ENCODE measurements around the gene SPRING1. TPM values are rescaled to one million over a fixed set of nuclear protein-coding genes. Genes with fewer than 3 reads are reported as not detected.

SPRING1 gene
- total and polyA plus RNA-seq, 2 of the 4 experiments (the other 2 are of a cell fraction) = 12.4 to 14.0 TPM

GRCh38 chr12:116713527-116713926 lies 24.3 kb downstream of the SPRING1 start:
- no peak for TF ChIP-seq BHLHE40 (IDR thresholded peaks at IDR 0.05; ENCODE audit: low read depth, low read length)
- TF ChIP-seq CTCF (conservative IDR thresholded peaks at IDR 0.05; ENCODE audit: low read depth, low read length) = peak; percentile 7; the same call in 1 of the 2 replicates
- Histone ChIP-seq H3K18ac (ENCODE audit: low read depth, low read length) (no peak overlapping the region), H3K27ac (ENCODE audit: insufficient read depth, low read length) (no peak overlapping the region), H3K9ac (ENCODE audit: low read depth, low read length) (no peak overlapping the region), H2BK20ac (ENCODE audit: low read depth, low read length) (no peak overlapping the region), H3K4me1 (ENCODE audit: control insufficient read depth, insufficient read depth, low read length) (peaks cover 3% of the 10 kb centered on the region; the same call in 1 of the 2 replicates), H3K27me3 (ENCODE audit: control insufficient read depth, insufficient read depth, low read length) (no peaks in the 10 kb centered on the region; the same call in 1 of the 2 replicates), H4K20me1 (ENCODE audit: insufficient read depth, low read length) (peaks cover 7% of the 10 kb centered on the region; the same call in 1 of the 2 replicates), H3K4me2 (ENCODE audit: low read depth, low read length) (no peak overlapping the region), H2BK120ac (ENCODE audit: low read depth, low read length) (no peak overlapping the region), H4K8ac (ENCODE audit: low read depth in 2 of 2, low read length in 2 of 2) (no peak overlapping the region), H2BK5ac (ENCODE audit: low read depth, low read length, poor library complexity, severe bottlenecking) (no peak overlapping the region), H3K79me1 (ENCODE audit: low read depth in 1 of 2, low read length in 2 of 2) (peaks cover 6 to 16% of the 10 kb centered on the region in 2 experiments), H3K9me1 (ENCODE audit: insufficient read depth, low read length) (no peaks in the 10 kb centered on the region), H2AK5ac (ENCODE audit: low read depth, low read length) (no peak overlapping the region), H3K23ac (ENCODE audit: low read depth, low read length) (no peak overlapping the region), H2AK9ac (replicated peaks; ENCODE audit: low read depth, low read length, poor library complexity) (no peak overlapping the region), H2AFZ (replicated peaks; ENCODE audit: low read length, poor library complexity) (no peak overlapping the region), H4K91ac (ENCODE audit: insufficient read depth, low read depth, low read length) (no peak overlapping the region), H4K5ac (ENCODE audit: low read depth, low read length) (no peak overlapping the region), H3K4ac (ENCODE audit: low read depth, low read length) (no peak overlapping the region), H3K9me3 (ENCODE audit: control insufficient read depth, insufficient read depth, low read length) (no peaks in the 10 kb centered on the region), H3K4me3 (ENCODE audit: insufficient read depth, low read depth, low read length) (no peak overlapping the region), H2BK15ac (ENCODE audit: low read depth, low read length) (no peak overlapping the region), H3K56ac (ENCODE audit: extremely low read depth, insufficient read depth, low read length) (no peak overlapping the region), H3K36me3 (ENCODE audit: control insufficient read depth, insufficient read depth, low read length) (peaks cover 4% of the 10 kb centered on the region), H3K14ac (replicated peaks; ENCODE audit: low read depth, low read length) (no peak overlapping the region)
- no peak for DNase-seq
- intact Hi-C loops (cut with micrococcal nuclease) (no loop called here), in situ Hi-C loops (cut with MboI; ENCODE audit: low sequenced_read_pairs) (no loop called here), dilution Hi-C loops (cut with HindIII; ENCODE audit: low sequenced_read_pairs, unreplicated experiment) (no loop called here)
- ChIA-PET CTCF (no interaction called here), POLR2A (ENCODE audit: unreplicated experiment) (no interaction called here)
- no peak for ATAC-seq (ENCODE audit: low read depth)
- no CpG with 5 or more reads among the region's 2 CpGs for WGBS, 2 experiments (ENCODE audit: extremely low coverage in 2 of 2, insufficient read length in 1 of 2)
- BruUV-seq (replicated peaks) = no TSS peak
